HG02981 (cell line): Measurements from ENCODE around the gene PCBP1.
"Not testable (repeated sequence)": the region's sequence is repeated elsewhere in the genome, so short reads cannot be mapped to it uniquely, and the experiment has no call there.

Experiments used
- ATAC-seq: cut with Tn5 transposase; IDR thresholded peaks from one replicate; pipeline ENCODE4 v1.9.1; 2021; ENCODE audit warnings: mild to moderate bottlenecking, moderate library complexity; ENCODE audit not compliant: unreplicated experiment

PCBP1 gene

DNA sequence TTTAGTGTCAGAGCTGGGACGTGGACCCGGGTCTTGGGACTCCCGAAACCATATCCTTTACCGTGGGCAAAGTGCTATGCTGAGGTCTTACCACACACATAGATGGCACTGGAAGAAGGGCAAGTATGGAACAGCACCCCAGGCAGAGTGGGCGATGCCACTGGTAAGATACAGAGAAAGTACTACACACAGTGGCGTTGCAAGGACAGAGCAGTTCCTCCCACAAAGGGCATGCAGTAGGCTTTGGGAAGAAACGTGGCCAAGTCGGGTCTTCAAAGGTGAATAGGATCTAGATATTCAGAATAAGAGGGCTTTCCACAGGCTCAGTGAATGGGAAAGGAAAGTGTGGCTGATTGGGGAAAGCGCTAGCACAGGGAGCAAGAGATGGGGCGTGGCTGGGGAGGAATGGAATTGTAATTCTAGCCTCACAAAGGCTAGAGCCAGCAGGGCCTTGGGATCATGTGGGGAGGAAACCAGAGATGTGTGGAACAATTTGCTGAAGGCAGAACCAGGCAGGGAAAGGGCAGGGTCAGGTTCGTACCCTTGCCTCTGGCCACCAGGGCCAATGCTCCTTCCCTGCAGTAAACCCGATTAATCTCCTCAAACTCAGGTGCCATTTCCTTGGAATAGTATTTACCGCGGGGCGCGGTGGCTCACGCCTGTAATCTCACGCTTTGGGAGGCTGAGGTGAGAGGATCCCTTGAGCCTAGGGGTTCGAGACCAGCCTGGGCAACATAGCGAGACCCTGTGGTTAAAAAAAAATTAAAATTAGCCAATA is 36.0 kb downstream of the PCBP1 start:
- no peak for ATAC-seq

DNA sequence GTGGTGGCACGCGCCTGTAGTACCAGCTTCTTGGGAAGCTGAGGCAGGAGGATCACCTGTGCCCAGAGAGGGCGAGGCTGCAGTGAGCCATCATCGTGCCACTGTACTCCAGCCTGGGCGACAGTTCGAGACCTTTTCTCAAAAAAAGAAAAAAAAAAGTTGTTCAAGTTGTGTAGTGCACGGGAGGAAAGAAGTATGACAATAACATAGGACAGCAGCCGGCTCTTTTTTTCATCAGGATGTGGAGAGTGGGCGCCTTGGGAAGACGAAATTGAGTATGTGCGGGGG is 36.5 kb downstream of the PCBP1 start:
- ATAC-seq: no peak

DNA sequence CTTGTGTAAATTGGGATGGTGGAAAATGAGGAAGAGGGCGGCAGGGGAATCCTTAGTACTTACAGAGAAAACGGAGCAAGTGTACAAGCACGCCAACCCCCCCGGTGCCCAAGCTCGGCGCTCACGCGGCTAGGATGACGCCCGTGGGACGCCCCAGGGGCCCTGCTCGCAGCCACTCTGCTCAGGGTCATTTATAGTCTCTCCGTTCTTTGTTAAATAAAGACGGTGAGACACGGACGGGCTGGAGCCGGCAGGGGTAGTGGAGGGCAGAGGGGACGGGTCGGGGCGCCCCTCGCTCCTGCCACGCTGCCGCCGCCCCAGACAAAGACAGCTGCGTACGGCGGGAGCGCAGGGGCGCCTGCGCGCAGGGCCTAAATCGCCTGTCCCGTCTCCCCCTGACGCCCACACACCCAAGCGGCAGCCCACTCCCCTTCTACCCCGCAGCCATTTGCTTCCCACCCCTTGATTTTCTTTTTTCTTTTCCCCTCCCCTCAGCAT is 37.8 kb downstream of the PCBP1 start:
- ATAC-seq: no peak

DNA sequence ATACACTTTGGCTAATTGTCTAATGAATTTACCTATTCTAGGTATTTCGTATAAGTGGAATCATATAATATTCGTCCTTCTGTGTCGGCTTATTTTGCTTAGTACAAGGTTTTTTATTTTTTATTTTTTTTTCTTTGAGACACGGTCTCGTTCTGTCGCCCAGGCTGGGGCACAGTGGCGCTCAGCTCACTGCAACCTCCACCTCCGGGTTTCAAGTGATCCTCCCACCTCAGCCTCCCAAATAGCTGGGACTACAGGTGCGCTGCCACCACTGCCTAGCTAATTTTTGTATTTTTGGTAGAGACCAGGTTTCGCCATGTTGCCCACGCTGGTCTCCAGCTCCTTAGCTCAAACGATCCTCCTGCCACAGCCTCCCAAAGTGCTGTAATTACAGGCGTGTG is 38.2 kb downstream of the PCBP1 start:
- no peak for ATAC-seq

DNA sequence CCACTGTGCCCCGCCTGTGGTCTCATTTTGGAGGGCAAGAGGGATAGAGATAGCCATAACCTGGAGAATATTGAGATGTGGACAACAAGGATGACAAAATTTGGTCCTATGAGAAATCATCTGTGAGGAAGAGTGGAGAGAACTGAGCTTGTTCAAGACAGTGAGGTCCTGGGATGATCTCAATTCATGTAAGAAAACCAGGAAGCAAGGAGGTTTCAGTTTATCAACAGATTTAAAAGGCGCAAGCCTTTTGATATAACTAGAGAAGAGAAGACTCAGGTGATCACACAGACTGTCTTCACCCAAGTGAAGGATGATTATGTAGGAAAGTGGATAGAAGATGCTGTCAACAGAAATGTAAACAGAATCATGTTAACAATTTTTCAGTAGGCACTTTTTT is 39.1 kb downstream of the PCBP1 start:
- no peak for ATAC-seq

DNA sequence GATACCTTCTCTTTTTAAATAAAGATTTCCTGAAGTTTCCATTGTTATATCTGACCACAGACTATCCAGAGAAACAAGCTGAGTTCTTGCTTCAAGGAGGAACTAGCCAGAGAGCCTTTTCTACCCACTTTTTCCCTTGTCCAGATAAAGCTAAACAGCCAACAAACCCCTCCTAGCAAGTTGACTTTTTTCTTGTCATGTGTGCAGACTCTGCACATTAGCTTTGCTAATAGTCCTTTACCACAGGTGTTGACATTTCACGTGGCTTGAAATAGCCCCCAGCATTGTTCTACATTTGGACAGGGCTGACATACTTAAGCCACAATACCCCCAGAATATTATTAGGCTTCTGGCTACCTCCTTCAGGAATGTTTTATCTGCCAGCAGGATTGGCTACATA is 40.7 kb downstream of the PCBP1 start:
- ATAC-seq: no peak

DNA sequence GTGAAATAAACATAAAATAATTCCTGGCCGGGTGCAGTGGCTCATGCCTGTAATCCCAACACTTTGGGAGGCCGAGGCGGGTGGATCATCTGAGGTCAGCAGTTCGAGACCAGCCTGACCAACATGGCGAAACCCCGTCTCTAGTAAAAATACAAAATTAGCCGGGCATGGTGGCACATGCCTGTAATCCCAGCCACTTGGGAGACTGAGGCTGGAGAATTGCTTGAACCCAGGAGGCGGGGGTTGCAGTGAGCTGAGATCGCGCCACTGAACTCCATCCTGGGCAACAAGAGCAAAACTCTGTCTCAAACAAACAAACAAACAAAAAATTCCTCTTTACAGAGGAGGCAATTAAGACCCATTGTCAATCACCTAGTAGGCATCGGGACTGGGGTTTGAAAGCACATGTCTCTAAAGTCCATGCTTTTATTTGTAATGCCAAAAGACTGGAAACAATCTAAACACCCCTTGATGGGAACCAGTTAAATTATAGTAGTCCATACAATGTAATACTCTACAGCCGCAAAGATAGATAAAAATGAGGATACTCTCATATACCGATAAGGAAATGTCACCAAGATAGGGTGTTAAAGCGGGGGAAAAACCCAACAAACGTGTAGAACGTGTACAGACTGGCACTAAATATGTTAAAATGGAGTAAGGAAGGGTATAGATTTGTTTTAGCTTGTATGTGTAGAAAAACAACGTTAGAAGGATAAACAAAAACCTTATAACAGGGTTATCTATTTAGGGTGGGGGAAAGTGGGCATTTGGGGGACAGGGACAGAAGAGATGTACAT is 44.3 kb downstream of the PCBP1 start:
- not testable (repeated sequence) for ATAC-seq

DNA sequence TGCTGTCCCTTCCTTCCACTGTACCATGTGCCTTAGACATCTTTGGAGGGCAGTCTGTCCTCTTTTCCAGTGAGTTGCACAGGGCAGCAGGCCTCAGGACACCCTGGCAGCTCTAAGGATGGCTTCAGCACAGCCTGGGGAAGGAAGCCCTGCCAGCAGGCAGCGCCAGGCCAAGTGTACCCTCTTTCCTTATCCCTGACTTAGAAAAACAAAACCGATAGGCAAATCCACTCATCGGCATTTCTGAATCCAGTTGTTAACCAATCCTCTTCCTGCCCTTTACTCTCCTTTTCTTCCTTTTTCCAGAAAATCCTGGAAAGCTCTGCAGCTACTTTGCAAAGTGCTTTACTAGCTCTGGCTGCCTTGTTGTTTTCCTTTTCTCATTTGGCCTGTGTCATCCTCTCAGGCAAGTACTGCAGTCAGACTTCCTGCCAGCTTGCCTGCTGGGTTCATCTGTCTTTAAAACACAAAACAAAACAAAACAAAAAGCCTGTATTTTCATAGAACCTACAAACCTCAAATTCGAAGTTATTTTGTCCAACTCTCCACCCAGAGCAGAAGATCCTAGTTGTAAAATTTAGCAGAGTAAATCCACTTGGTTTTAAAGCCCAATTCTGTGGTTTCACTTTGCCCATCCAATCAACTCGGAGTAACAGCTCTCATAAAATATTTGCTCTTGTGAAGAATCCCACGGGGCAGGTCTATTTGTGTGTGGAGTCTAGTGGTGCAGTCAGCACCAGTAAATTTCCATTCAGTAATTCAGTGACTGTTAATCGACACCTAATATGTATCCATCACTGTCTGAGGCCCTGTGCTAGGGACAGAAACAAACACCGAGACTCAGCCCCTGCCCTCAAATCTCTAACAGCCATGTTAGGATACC is 45.2 kb downstream of the PCBP1 start:
- peak; percentile 59 for ATAC-seq

DNA sequence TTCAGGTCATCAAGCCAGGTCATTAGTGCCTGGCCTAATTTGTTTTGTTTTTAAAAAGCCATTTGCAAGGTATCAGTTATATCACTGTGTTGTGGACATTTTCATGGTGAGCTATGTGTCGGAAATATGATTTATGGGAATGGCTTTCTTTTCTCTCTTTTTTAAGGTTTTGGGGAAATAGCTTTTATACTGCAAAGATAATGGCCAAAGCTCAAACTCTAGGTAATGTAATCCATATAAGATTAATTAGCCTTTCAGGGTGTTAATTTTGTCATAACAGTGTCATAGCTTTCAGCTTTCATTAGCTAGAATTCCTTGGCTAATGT is 45.8 kb downstream of the PCBP1 start:
- no peak for ATAC-seq

DNA sequence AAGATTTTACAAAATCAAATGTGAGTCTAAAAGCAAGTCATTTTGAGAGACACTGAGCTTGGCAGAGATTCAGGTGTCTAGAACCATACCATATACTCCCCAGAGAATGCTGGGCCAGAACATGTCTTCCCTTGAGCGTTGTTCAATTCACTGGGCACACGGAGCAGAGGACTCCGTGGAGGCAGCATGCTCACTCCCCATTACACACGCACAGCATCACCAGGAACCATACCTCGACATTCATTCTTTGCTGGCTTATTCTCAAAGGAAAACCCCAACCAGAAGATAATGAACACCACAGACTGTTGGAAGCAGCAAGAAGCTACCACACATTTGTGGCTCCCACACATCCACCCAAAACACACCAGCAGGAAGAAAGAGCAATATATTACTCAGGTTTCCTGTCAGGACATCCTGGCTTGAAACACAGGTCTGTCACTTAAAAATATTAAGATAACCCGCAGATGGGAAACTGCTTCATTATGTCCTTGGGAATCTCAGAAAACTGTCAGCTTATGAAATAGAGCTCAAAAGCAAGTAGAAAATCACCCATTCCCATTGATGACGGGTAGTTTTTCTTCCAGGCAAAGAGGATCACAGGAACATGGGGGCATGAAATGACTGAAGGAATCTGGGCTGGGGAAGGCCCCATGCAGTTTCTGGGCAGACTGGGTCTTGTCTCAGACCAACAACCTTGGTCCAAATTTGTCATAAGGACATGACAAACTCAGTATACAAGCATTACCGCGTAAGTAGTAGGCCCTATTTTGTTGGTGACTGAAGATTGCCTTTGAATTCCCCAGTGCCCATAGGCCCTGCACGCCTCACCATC is 46.4 kb downstream of the PCBP1 start:
- no peak for ATAC-seq

DNA sequence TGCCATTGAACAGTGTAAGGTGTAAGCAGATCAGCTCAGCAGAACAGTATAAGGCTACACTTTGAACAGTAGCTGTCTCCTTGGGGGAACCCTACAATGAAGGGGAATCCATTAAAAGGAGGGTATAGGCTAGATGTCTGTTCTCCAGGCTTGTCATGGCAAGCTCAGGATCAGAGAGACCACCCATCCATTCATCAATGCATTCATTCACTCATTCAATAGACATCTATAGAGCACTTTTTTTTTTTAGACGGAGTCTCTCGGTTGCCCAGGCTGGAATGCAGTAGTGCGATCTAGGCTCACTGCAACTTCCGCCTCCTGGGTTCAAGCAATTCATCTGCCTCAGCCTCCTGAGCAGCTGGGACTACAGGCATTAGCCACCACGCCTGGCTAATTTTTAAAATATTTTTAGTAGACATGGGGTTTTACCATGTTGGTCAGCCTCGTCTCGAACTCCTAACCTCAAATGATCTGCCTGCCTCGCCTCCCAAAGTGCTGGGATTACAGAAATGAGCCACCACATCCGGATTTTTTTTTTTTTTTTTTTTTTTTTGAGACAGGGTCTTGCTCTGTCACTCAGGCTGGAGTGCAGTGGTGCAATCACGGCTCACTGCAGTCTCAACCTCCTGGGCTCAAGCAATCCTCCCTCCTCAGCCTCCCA is 47.2 kb downstream of the PCBP1 start:
- not testable (repeated sequence) for ATAC-seq
